GM21528 (cell line): Measurements from ENCODE around the gene PHETA1.
"Not testable (repeated sequence)": the region's sequence is repeated elsewhere in the genome, so short reads cannot be mapped to it uniquely, and the experiment has no call there.

ENCODE experiments used
- ATAC-seq: cut with Tn5 transposase; IDR thresholded peaks from one replicate; pipeline ENCODE4 v1.9.1; 2021; ENCODE audit warnings: mild to moderate bottlenecking, moderate library complexity; ENCODE audit not compliant: unreplicated experiment, low FRiP score

Gene PHETA1

GRCh38 chr12:111352296-111352993, 16.4 kb downstream of the PHETA1 start:
- ATAC-seq, result no peak

GRCh38 chr12:111351026-111351425, 17.9 kb downstream of the PHETA1 start:
- no peak for ATAC-seq

- no peak for ATAC-seq
These were observed 19.0 kb downstream of the PHETA1 start for GRCh38 chr12:111349748-111350520.

- no peak for ATAC-seq
These were observed 19.7 kb downstream of the PHETA1 start for GRCh38 chr12:111349101-111349747.

- ATAC-seq, result no peak
These were observed 20.8 kb downstream of the PHETA1 start for GRCh38 chr12:111347891-111348644.

GRCh38 chr12:111344254-111344875, 24.5 kb downstream of the PHETA1 start:
- no peak for ATAC-seq

GRCh38 chr12:111343181-111343580, 25.7 kb downstream of the PHETA1 start:
- no peak for ATAC-seq

GRCh38 chr12:111342376-111342775, 26.5 kb downstream of the PHETA1 start:
- no peak for ATAC-seq

GRCh38 chr12:111341426-111342065, 27.3 kb downstream of the PHETA1 start:
- ATAC-seq, result no peak

GRCh38 chr12:111340680-111341079, 28.2 kb downstream of the PHETA1 start:
- ATAC-seq, result not testable (repeated sequence)

- ATAC-seq, result no peak
These were observed 28.7 kb downstream of the PHETA1 start for GRCh38 chr12:111340231-111340630.

GRCh38 chr12:111339321-111339938, 29.5 kb downstream of the PHETA1 start:
- ATAC-seq, result no peak

GRCh38 chr12:111338096-111338495, 30.8 kb downstream of the PHETA1 start:
- ATAC-seq, result no peak

GRCh38 chr12:111337371-111337770, 31.5 kb downstream of the PHETA1 start:
- ATAC-seq, result no peak

- not testable (repeated sequence) for ATAC-seq
These were observed 32.5 kb downstream of the PHETA1 start for GRCh38 chr12:111336411-111336810.

GRCh38 chr12:111335811-111336210, 33.1 kb downstream of the PHETA1 start:
- no peak for ATAC-seq

GRCh38 chr12:111335301-111335700, 33.6 kb downstream of the PHETA1 start:
- not testable (repeated sequence) for ATAC-seq

GRCh38 chr12:111334393-111334915, 34.4 kb downstream of the PHETA1 start:
- no peak for ATAC-seq
